NCI-H526 treated with DMSO at 0.1 percent for 48 hours (cell line): ENCODE results near the gene ITGB7.

Experiments
- DNase-seq: peaks from one replicate; lab custom pipeline; 2025; lab: John Stamatoyannopoulos, UW

Gene ITGB7

DNA sequence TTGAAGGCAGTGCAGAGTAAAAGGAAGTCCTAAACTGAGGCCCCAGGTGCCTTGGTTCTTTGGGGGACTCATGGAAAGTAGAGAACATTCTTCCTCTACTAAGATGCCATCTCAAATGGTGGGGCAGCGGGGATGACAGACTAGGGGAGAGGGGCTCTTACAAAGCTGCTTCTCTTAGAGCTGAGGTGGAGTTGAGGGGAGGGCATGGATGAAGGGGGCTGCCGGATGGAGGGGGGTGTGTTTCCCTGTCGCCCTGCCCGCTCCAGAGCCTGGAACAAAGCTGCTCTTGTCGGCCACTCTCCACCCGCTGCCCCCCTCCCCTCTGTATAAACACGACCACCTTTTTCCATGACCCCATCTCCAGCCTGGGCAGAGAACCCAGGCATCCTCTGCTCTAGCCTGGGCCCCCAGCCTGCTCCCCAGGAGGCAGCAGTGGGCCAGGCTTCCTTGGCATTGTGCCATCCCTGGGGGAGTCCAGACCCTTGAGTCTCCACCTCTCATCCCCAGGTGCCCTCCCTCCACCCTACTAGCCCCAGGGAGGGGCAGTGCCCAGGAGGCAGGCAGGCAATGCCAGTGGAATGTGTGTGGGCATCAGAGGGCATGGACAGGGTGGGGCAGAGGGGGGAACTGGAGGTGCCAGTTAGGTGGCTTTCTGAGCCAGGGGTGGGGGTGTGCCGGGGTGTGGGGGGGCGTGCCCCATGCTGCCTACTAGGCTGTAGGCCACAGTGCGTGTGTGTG is 23.2 kb upstream of the ITGB7 start:
- DNase-seq = no peak

- DNase-seq = no peak
These were observed 22.4 kb upstream of the ITGB7 start for GRCh38 chr12:53229454-53229853.

DNA sequence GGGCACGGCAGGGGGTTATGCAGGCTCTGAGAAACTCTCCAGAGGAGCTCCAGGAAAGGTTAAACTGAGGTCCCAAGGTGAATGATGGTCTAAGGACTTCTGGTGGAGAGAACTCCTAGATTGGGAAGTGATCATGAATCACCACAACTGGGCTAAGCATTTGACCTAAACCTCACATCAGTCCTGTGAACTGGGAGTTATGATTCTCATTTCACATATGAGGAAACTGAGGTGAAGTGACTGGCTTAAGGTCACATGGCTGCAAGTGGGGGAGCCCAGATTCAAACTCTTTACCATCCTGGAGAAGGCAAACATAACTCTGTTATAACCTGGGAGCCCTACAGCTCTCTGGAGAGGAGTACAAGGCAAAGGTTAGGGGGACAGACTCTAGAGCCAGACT is 20.8 kb upstream of the ITGB7 start:
- DNase-seq = no peak

GRCh38 chr12:53227341-53227740 is 20.3 kb upstream of the ITGB7 start:
- no peak for DNase-seq

- DNase-seq = no peak
These were observed 19.8 kb upstream of the ITGB7 start for GRCh38 chr12:53226815-53227214.

DNA sequence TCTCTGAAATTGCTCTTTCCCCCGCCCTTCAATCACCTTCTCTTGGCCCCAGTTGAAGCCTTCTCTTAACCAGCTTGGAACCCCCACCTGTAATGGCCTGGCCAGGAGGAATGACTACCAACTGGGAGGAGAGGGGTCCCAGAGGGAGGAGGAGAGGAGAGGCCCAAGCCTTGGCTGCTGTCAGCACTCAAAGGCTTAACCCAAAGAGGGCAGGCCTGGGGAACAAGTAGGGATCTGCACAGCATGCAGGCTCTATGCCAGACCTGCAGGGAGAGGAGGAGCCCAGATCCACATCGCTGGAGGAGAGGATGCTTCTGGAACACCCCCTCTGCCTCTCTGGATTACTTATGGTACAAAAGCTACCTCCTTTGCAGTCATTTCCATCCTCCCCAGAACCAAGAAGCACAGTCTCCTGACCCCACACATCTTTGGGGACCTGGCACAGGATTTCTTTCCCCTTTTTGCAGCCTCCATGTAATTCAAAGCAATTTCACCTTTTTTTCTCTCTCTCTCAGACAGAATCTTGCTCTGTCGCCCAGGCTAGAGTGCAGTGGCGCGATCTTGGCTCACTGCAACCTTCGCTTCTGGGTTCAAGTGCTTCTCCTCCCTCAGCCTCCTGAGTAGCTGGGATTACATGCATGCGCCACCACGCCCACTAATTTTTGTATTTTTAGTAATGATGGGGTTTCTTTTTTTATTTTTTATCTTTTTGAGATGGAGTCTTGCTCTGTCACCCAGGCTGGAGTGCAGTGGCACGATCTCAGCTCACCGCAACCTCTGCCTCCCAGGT is 18.8 kb upstream of the ITGB7 start:
- no peak for DNase-seq

GRCh38 chr12:53224897-53225634 is 18.0 kb upstream of the ITGB7 start:
- DNase-seq = no peak

GRCh38 chr12:53224061-53224896 is 17.2 kb upstream of the ITGB7 start:
- peak; percentile 43 for DNase-seq

DNA sequence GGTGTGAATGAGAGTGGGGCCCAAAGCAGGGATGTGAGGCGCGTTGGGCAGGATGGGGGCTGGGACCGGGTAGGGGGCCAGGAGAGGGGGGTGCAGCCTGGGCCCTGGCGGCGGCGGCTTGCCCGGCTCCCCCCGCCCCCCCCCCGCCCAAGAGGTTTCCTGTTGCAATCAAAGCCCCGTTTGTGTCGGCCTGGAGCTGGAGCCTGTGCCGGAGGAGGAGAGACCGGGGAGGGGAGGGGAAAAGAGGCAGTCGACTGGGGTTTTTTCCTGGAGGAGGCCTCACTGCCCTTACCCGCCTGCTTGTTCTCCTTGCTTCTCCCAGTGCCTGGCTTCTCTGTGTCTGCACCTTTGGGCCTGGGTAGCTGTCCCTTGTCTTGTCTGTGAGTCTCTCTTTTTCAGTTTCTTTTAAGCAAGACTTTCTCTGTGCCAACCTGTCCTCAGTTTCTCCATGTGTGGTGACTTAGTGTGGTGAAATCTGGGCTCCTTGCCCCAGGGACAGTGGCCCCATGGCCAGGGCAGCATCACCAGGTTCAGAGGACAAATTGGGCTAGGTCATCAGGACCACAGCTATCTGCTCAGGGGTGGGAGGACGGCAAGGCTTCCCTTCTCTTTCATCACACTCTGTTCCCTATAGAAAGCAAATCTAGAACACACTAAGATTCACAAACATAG is 16.5 kb upstream of the ITGB7 start:
- no peak for DNase-seq

- DNase-seq = no peak
These were observed 15.8 kb upstream of the ITGB7 start for GRCh38 chr12:53222806-53223261.

- DNase-seq = no peak
These were observed 15.2 kb upstream of the ITGB7 start for GRCh38 chr12:53222170-53222721.

- DNase-seq = peak; percentile 70
These were observed 14.4 kb upstream of the ITGB7 start for GRCh38 chr12:53221203-53222080.

- peak; percentile 76 for DNase-seq
These were observed 13.7 kb upstream of the ITGB7 start for GRCh38 chr12:53220694-53221202.

DNA sequence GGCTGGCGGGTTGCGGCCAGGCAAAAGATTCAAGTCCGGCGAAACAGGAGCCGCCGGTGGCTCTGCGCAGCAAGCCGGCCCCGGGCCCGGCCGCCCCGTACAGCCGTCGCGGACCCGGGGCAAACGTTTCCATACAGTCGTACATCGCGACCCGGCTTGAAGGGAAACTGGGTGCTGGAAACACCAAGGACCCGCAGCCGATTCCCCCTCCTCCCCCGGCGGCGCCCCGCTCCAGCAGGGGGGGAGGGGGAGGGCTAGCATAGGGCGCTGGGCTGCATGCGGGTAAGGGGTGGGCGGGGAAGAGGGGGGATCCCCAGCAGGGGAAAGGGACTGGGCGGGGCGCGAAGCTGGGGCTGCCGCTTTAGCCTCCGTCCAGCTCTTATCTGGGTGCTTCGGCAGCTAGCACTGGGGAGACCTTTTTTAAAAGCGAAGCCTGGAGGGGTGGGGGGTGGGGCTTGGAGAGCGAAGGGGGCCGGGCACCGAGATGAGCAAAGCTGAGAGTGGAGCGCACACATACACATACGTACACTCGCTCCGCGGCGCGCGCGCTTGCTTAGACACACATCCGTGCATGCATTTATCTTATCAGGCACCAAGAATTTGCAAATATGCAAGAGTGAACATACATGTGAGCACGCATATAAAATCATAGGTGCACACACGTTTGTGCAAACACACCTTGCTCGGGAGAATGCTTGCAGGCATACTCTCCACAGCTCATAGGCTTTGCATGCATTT is 13.1 kb upstream of the ITGB7 start:
- peak; percentile 33 for DNase-seq

- no peak for DNase-seq
These were observed 12.4 kb upstream of the ITGB7 start for GRCh38 chr12:53219292-53219955.

DNA sequence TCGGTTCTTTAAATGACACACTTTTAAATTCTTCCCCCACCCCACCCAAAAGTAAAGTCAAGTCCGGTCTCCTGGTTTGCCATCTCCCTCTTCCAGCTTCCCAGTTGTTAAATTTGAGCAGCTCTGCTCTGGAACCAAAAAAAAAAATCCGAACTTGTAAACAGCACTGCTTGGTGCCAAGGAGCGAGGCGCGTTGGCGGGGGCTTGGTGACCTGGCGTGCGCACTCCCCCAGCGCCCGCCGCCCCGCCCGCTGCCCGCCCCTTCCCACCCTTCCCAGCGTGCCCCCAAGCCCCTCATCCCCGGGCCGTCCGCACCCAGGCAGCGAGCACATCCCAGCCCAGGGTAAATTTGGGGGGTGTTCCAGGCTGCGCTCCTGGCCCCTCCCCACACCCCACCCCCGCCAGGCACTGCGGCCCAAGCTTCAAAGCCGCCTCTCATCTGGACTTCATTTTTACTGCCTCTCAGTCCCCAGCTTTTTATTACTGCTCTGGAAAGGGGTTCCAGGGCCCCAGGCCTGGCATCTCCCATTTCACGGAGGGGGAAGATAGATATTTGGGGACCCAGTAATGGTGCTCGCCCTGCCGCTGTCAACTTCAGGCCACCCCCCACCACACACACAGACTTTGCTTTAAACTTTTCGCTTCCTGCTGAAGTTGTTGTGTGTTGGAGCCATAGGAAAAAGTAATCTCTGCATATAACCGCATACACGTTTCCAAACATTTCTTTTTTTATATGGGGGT is 11.7 kb upstream of the ITGB7 start:
- DNase-seq = no peak

GRCh38 chr12:53217931-53218307 is 10.9 kb upstream of the ITGB7 start:
- no peak for DNase-seq
